ENCODE measurements around the gene ZNRF1. TPM values are rescaled to one million over a fixed set of nuclear protein-coding genes. Genes with fewer than 3 reads are reported as not detected.

Gene ZNRF1
- total RNA-seq, 2 donors from 2014 or later = 58.2 to 88.4 TPM

GRCh38 chr16:75026892-75027391, 28.1 kb downstream of the ZNRF1 start:
- Mint-ChIP-seq H3K9me3 (peaks cover under 1% of the 10 kb centered on the region), H3K4me3 (no peak overlapping the region), H3K36me3 (ENCODE audit: low read depth) (peaks cover 11% of the 10 kb centered on the region), H3K4me1 (peaks cover 17% of the 10 kb centered on the region), H3K27ac (no peak overlapping the region), H3K27me3 (no peaks in the 10 kb centered on the region)
- no peak for ATAC-seq (replicated peaks)

GRCh38 chr16:75027520-75028300, 28.9 kb downstream of the ZNRF1 start:
- H3K36me3 Mint-ChIP-seq (ENCODE audit: low read depth) = peaks cover 7% of the 10 kb centered on the region
- H3K9me3 Mint-ChIP-seq = no peaks in the 10 kb centered on the region
- H3K4me1 Mint-ChIP-seq = peaks cover 14% of the 10 kb centered on the region
- H3K27me3 Mint-ChIP-seq = no peaks in the 10 kb centered on the region
- no peak overlapping the region for H3K27ac Mint-ChIP-seq
- ATAC-seq (replicated peaks) = no peak
- no peak overlapping the region for H3K4me3 Mint-ChIP-seq

- Mint-ChIP-seq H3K4me1 (peaks cover 8% of the 10 kb centered on the region), H3K36me3 (ENCODE audit: low read depth) (no peaks in the 10 kb centered on the region), H3K27ac (no peak overlapping the region), H3K27me3 (no peaks in the 10 kb centered on the region), H3K4me3 (no peak overlapping the region), H3K9me3 (no peaks in the 10 kb centered on the region)
- no peak for ATAC-seq (replicated peaks)
Measured at GRCh38 chr16:75028544-75029135, 29.8 kb downstream of the ZNRF1 start.

- Mint-ChIP-seq H3K4me1 (peaks cover 6% of the 10 kb centered on the region), H3K36me3 (ENCODE audit: low read depth) (no peaks in the 10 kb centered on the region), H3K9me3 (no peaks in the 10 kb centered on the region), H3K4me3 (no peak overlapping the region), H3K27ac (no peak overlapping the region), H3K27me3 (no peaks in the 10 kb centered on the region)
- ATAC-seq (replicated peaks) = peak; percentile 58
Measured at GRCh38 chr16:75029854-75030253, 31.0 kb downstream of the ZNRF1 start.

- Mint-ChIP-seq H3K9me3 (peaks cover 3% of the 10 kb centered on the region), H3K27me3 (no peaks in the 10 kb centered on the region), H3K4me1 (peaks cover 14% of the 10 kb centered on the region), H3K36me3 (ENCODE audit: low read depth) (peaks cover 15% of the 10 kb centered on the region), H3K27ac (no peak overlapping the region), H3K4me3 (no peak overlapping the region)
- ATAC-seq (replicated peaks) = no peak
Measured at GRCh38 chr16:75032655-75033054, 33.8 kb downstream of the ZNRF1 start.

GRCh38 chr16:75035410-75035968, 36.7 kb downstream of the ZNRF1 start:
- Mint-ChIP-seq H3K4me3 (no peak overlapping the region), H3K9me3 (peaks cover 7% of the 10 kb centered on the region), H3K27ac (peak overlapping the region; percentile 40), H3K36me3 (ENCODE audit: low read depth) (peaks cover 33% of the 10 kb centered on the region), H3K4me1 (peaks cover 27% of the 10 kb centered on the region), H3K27me3 (no peaks in the 10 kb centered on the region)
- no peak for ATAC-seq (replicated peaks)

GRCh38 chr16:75038036-75038858, 39.4 kb downstream of the ZNRF1 start:
- peak overlapping the region; percentile 68 for H3K27ac Mint-ChIP-seq
- peak; percentile 82 for ATAC-seq (replicated peaks)
- H3K4me1 Mint-ChIP-seq = peaks cover 28% of the 10 kb centered on the region
- H3K4me3 Mint-ChIP-seq = peak overlapping the region; percentile 60
- peaks cover 45% of the 10 kb centered on the region for H3K36me3 Mint-ChIP-seq (ENCODE audit: low read depth)
- H3K9me3 Mint-ChIP-seq = peaks cover 7% of the 10 kb centered on the region
- H3K27me3 Mint-ChIP-seq = no peaks in the 10 kb centered on the region

- Mint-ChIP-seq H3K4me3 (no peak overlapping the region), H3K36me3 (ENCODE audit: low read depth) (peaks cover 45% of the 10 kb centered on the region), H3K27me3 (no peaks in the 10 kb centered on the region), H3K9me3 (peaks cover 7% of the 10 kb centered on the region), H3K27ac (no peak overlapping the region), H3K4me1 (peaks cover 25% of the 10 kb centered on the region)
- ATAC-seq (replicated peaks) = no peak
Measured at GRCh38 chr16:75039941-75040340, 41.1 kb downstream of the ZNRF1 start.

- no peak for ATAC-seq (replicated peaks)
- H3K27me3 Mint-ChIP-seq = no peaks in the 10 kb centered on the region
- H3K4me1 Mint-ChIP-seq = peaks cover 20% of the 10 kb centered on the region
- peaks cover 30% of the 10 kb centered on the region for H3K36me3 Mint-ChIP-seq (ENCODE audit: low read depth)
- H3K4me3 Mint-ChIP-seq = no peak overlapping the region
- H3K9me3 Mint-ChIP-seq = peaks cover 5% of the 10 kb centered on the region
- peak overlapping the region; percentile 51 for H3K27ac Mint-ChIP-seq
Measured at GRCh38 chr16:75042426-75043174, 43.8 kb downstream of the ZNRF1 start.

- H3K27me3 Mint-ChIP-seq = no peaks in the 10 kb centered on the region
- H3K4me1 Mint-ChIP-seq = peaks cover 17% of the 10 kb centered on the region
- peaks cover 23% of the 10 kb centered on the region for H3K36me3 Mint-ChIP-seq (ENCODE audit: low read depth)
- H3K27ac Mint-ChIP-seq = no peak overlapping the region
- no peaks in the 10 kb centered on the region for H3K9me3 Mint-ChIP-seq
- ATAC-seq (replicated peaks) = no peak
- H3K4me3 Mint-ChIP-seq = no peak overlapping the region
Measured at GRCh38 chr16:75043175-75043895, 44.5 kb downstream of the ZNRF1 start.

GRCh38 chr16:75044800-75045361, 46.1 kb downstream of the ZNRF1 start:
- H3K4me1 Mint-ChIP-seq = peaks cover 15% of the 10 kb centered on the region
- ATAC-seq (replicated peaks) = no peak
- H3K9me3 Mint-ChIP-seq = no peaks in the 10 kb centered on the region
- peaks cover 17% of the 10 kb centered on the region for H3K36me3 Mint-ChIP-seq (ENCODE audit: low read depth)
- no peak overlapping the region for H3K27ac Mint-ChIP-seq
- H3K27me3 Mint-ChIP-seq = no peaks in the 10 kb centered on the region
- H3K4me3 Mint-ChIP-seq = no peak overlapping the region

GRCh38 chr16:75045424-75045823, 46.6 kb downstream of the ZNRF1 start:
- no peak for ATAC-seq (replicated peaks)
- Mint-ChIP-seq H3K36me3 (ENCODE audit: low read depth) (peaks cover 12% of the 10 kb centered on the region), H3K4me1 (peaks cover 15% of the 10 kb centered on the region), H3K27me3 (no peaks in the 10 kb centered on the region), H3K27ac (no peak overlapping the region), H3K9me3 (no peaks in the 10 kb centered on the region), H3K4me3 (no peak overlapping the region)

- H3K36me3 Mint-ChIP-seq (ENCODE audit: low read depth) = no peaks in the 10 kb centered on the region
- H3K27ac Mint-ChIP-seq = no peak overlapping the region
- peaks cover 20% of the 10 kb centered on the region for H3K4me1 Mint-ChIP-seq
Measured at GRCh38 chr16:75048054-75048453, 49.2 kb downstream of the ZNRF1 start.

More at GRCh38 chr16:75048054-75048453, 49.2 kb downstream of the ZNRF1 start:
- no peak for ATAC-seq (replicated peaks)
- H3K27me3 Mint-ChIP-seq = no peaks in the 10 kb centered on the region
- no peaks in the 10 kb centered on the region for H3K9me3 Mint-ChIP-seq
- H3K4me3 Mint-ChIP-seq = no peak overlapping the region

Measured in activated T-helper 17 cell treated with anti-CD3 and anti-CD28 coated beads, Interleukin-2, amount 50 U/mL, for 72 hours (primary cell).